ENCODE data around the gene ALDH5A1. TPM values are rescaled to one million over a fixed set of nuclear protein-coding genes. Genes with fewer than 3 reads are reported as not detected.

Gene ALDH5A1
- total RNA-seq, 1 donor from 2014 or later = 3.4 TPM

GRCh38 chr6:24524805-24525204 is 30.0 kb downstream of the ALDH5A1 start:
- peak; percentile 57 for DNase-seq (ENCODE audit: low spot score)

GRCh38 chr6:24529985-24530384 is 35.2 kb downstream of the ALDH5A1 start:
- DNase-seq (ENCODE audit: low spot score) = no peak

- DNase-seq (ENCODE audit: low spot score) = no peak
These were observed 39.6 kb downstream of the ALDH5A1 start for GRCh38 chr6:24534329-24534728.

- no peak for DNase-seq (ENCODE audit: low spot score)
These were observed 40.4 kb downstream of the ALDH5A1 start for GRCh38 chr6:24535210-24535609.

- DNase-seq (ENCODE audit: low spot score) = no peak
These were observed 41.7 kb downstream of the ALDH5A1 start for GRCh38 chr6:24536466-24536865.

- no peak for DNase-seq (ENCODE audit: low spot score)
These were observed 42.4 kb downstream of the ALDH5A1 start for GRCh38 chr6:24537082-24537699.

- DNase-seq (ENCODE audit: low spot score) = no peak
These were observed 43.1 kb downstream of the ALDH5A1 start for GRCh38 chr6:24537771-24538385.

GRCh38 chr6:24539416-24539815 is 44.6 kb downstream of the ALDH5A1 start:
- DNase-seq (ENCODE audit: low spot score) = no peak

GRCh38 chr6:24540197-24540596 is 45.4 kb downstream of the ALDH5A1 start:
- no peak for DNase-seq (ENCODE audit: low spot score)

- DNase-seq (ENCODE audit: low spot score) = no peak
These were observed 48.9 kb downstream of the ALDH5A1 start for GRCh38 chr6:24543683-24544082.

- DNase-seq (ENCODE audit: low spot score) = no peak
These were observed 50.4 kb downstream of the ALDH5A1 start for GRCh38 chr6:24545183-24545582.

- DNase-seq (ENCODE audit: low spot score) = no peak
These were observed 50.9 kb downstream of the ALDH5A1 start for GRCh38 chr6:24545691-24546090.

- no peak for DNase-seq (ENCODE audit: low spot score)
These were observed 51.7 kb downstream of the ALDH5A1 start for GRCh38 chr6:24546439-24546838.

GRCh38 chr6:24547243-24547642 is 52.5 kb downstream of the ALDH5A1 start:
- peak; percentile 21 for DNase-seq (ENCODE audit: low spot score)

- DNase-seq (ENCODE audit: low spot score) = no peak
These were observed 54.4 kb downstream of the ALDH5A1 start for GRCh38 chr6:24549158-24549557.

GRCh38 chr6:24549674-24550353 is 55.0 kb downstream of the ALDH5A1 start:
- DNase-seq (ENCODE audit: low spot score) = no peak

- no peak for DNase-seq (ENCODE audit: low spot score)
These were observed 56.4 kb downstream of the ALDH5A1 start for GRCh38 chr6:24551139-24551538.

GRCh38 chr6:24554474-24554873 is 59.7 kb downstream of the ALDH5A1 start:
- DNase-seq (ENCODE audit: low spot score) = no peak

GRCh38 chr6:24558516-24558915 is 63.7 kb downstream of the ALDH5A1 start:
- no peak for DNase-seq (ENCODE audit: low spot score)

- no peak for DNase-seq (ENCODE audit: low spot score)
These were observed 69.3 kb downstream of the ALDH5A1 start for GRCh38 chr6:24564081-24564480.

GRCh38 chr6:24565196-24565595 is 70.4 kb downstream of the ALDH5A1 start:
- no peak for DNase-seq (ENCODE audit: low spot score)

- peak; percentile 2 for DNase-seq (ENCODE audit: low spot score)
These were observed 71.4 kb downstream of the ALDH5A1 start for GRCh38 chr6:24566020-24566767.
